Measurements from ENCODE around the gene GSTM4.
"Not testable (repeated sequence)": the region's sequence is repeated elsewhere in the genome, so short reads cannot be mapped to it uniquely, and the experiment has no call there.

The GSTM4 gene

DNA sequence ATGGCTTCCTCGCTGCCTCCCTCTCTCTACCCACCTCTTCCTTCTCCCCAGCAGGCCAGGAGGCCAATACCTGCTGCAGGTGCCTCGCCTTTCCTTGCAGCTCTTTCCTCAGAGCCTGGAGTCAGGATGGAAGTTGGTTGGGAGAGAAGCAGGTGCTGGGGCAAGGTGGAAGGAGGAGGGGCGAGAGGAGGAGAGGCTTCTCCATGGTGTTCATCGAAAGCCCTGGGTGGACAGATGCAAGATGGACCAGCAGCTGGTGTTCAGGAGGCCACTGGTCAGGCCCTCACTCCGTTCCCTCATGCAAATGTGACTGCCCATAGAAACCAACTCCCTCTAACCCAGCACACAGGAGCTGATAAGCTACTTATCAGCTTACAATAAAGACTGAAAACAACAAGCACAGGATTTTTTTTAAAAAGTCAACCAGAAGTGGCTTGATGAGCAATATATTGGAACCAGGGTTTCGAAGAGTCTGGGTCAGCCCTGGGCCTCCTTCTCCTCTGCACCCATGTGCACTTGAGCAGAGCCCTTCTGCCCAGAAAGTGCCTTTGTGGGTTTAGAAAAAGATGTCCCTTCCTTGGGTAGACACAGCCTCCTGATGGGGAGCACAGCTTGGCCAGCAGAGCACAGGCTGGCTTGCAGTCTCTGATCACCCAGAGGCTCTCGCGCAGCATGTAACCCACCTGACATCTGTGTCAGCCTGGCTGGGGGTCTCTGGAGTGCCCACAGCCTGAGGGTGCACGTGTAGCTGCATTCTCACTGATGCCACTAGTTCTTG is 16.6 kb upstream of the GSTM4 start:
- DNase-seq (ENCODE audit: low spot score), result no peak

DNA sequence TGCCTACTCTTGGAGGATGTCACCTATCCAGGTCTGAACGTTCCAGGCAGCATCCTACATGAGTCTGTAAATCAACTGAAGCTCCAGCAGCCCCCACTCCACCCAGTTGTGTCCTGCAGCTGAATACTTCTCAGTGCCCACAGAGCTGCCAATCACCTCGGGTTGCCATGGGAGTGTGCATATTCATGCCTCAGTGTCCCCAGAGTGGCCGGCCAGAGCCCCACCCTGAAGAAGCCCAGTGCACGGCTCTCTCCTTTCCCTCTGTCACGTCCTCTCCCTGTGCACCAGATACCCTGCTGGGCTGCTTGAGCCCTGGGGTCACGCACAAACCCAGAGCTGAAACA is 16.1 kb upstream of the GSTM4 start:
- no peak for DNase-seq (ENCODE audit: low spot score)

DNA sequence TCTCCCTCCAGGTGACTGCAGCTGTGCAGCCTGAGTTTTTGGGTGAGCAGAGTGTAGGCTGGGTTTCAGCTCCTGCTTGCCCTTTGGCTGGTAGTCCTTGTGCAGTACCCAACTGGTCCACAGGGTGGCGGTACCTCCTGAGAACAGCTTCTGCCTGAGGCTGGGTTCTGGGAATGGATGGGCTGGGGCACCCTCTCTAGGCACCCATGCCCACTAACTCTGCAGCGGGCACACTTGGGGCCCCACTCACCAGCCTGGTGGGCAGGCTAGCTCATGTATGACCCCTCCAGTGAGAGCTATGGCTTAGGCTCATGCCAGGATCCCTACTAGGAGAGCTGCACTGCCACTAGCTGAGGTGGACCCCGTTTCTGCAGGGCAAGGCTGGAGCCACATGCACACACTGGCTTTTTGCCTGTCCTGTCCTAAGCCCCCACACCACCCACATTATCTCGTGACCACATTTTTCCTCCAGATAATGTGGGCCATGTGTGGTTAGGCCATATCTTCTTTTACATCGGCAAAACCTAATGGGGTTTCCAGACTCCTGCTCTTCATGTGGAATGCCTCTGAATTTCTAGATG is 15.5 kb upstream of the GSTM4 start:
- peak; percentile 77 for DNase-seq (ENCODE audit: low spot score)

DNA sequence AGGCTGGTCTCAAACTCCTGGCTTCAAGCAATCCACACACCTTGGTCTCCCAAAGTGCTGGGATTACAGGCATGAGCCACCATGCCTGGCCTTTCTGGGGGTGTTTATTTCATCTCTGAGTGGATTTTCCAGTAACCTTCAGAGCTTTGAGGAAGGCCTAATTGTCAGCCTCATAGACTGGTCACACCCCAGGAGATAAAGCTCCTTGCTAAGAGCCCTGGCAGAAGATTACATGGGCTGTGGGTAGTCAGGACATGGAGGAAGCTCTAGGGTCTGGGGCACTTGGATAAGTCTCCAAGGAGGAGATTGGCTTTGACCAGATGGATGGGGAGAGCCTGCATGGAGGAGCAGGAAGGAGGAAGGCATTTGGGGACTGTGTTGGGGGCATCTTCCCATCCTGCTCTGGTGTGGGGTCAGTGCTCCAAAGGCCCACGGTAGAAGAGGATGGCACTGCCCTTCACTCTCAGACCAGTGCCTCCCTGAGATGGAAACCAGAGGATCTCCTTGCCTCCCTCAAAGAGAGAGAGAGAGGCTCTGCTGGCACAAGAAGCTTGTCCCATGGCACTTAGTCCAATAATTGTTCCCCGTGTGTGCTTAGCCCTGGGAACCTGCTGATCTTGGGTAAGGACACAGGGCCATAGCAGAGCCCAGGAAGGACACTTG is 14.7 kb upstream of the GSTM4 start:
- no peak for DNase-seq (ENCODE audit: low spot score)

DNA sequence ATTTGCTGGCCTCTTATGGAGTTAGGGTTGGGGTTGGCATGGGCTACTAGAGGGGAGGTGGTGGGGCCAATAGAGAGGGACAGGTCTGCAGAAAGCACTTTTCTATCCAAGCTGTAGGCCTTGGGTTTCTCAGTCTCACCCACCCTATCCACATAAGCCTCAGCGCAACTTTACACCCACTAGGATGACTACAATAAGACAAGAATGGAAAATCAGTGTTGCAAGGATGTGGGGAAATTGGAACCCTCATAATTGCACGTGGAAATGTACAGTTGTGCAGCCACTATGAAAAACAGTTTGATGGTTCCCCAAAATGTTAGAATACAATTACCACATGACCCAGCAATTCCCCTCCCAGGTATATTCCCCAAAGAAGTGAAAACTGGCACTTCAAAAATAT is 14.0 kb upstream of the GSTM4 start:
- DNase-seq (ENCODE audit: low spot score), result no peak

DNA sequence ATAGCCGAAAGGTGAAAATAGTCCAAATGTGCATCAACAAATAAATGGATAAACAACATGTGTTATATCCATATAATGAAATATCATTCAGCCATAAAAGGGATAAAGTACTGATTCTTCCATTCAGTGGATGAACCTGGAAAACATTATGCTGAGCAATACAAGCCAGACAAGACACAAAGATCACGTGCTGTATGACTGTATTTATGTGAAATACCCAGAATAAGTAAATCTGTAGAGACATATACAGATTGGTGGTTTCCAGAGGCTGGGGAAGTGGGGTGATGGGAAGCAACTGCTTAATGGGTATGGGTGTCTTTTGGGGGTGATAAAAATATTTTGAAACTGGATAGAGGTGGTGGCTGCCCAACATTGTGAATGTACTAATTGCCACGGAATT is 13.3 kb upstream of the GSTM4 start:
- peak; percentile 7 for DNase-seq (ENCODE audit: low spot score)

DNA sequence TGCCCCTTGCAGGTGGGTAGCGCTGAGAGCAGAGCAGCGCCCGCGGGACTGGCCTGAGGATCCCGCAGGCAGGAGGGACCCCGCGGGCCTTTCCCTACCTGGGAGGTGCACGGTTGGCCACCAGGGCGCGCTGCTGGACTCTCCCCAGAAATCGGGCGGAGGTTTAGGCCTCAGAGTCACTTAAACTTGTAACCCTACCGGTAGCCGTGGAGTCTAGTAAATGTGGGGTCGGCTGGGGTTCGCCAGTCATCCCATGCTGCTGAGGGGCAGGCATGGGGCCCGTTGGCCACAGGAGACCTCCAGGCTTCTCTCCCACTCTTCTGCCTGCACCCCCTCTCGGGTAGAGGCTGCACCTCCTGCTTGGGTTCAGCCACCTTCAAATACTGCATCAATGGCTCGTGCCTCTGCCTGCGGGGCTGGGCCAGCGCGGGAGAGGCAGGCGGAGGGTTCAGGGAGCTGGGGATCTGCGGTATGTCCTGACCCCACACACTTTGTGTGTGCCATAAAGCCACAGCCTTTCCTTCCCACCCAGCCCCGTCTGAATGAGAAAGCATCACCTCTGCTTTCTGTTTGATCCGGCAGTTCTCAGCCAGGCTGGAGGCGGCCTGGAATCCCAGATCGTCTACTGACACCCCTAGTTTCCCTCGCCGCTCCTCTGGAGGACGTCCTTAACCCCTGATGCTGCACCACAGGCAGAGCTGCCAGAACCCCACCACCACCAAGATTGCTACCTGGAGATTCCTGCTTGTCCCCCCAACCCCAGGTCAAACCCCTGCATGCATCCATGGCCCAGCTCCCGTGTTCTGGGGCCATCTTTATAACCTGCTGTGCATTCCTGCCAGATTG is 12.3 kb upstream of the GSTM4 start:
- DNase-seq (ENCODE audit: low spot score), result peak; percentile 83

DNA sequence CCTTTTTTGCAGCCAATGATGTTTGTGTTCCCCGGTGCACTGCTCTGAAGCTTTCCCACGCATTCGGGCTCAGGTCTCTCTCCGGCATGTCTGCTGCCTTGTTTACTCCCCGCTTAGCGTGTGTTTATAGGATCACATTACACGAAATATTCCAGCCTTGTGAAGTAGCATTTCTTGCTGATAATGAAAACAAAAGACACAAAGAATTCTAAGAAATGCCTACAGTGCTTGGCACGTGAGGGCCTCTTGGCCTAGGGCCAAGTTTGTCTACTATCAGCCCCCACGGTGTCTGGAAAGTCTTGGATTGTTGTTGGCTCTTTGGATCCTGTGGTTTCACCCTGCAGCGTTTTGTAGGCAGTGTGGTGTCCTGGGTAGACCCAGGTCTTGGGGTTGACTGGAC is 11.2 kb upstream of the GSTM4 start:
- peak; percentile 2 for DNase-seq (ENCODE audit: low spot score)

DNA sequence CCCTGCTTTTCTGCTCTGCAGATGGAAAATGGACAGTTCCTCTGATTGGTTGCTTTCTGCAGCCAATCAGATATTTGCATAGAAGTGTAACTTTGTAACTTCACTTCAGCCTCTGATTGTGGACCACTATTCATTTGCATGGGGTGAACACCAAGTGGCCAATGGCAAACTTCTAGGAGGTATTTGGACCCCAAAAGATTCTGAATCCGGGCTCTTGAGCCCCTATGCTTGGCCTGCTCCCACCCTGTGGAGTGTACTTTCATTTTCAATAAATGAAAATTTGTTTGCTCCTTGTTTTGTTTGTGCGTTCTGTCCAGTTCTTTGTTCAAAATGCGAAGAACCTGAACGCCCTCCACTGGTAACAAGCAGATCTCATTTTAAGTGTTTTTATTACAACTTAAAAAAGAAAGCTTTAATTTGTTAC is 6.4 kb upstream of the GSTM4 start:
- DNase-seq (ENCODE audit: low spot score), result peak; percentile 45

DNA sequence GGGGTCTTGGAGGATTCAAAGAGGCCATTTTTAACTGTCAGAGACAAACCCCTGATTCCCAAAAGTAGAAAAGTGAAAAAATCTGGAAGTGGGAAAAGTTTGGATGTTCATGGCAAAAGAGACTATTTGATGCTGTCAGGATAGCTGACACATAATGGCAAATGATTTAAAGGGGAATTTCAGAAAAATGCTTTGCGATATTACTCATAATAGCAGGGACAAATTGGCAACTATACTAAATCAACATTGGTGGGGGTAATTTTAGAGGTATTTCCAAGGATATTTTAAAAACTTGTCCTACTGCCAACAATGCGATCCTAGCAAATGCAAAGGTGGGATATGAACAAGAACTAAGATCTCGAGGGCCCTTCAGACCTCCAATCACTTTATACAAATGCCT is 5.3 kb upstream of the GSTM4 start:
- DNase-seq (ENCODE audit: low spot score), result no peak

DNA sequence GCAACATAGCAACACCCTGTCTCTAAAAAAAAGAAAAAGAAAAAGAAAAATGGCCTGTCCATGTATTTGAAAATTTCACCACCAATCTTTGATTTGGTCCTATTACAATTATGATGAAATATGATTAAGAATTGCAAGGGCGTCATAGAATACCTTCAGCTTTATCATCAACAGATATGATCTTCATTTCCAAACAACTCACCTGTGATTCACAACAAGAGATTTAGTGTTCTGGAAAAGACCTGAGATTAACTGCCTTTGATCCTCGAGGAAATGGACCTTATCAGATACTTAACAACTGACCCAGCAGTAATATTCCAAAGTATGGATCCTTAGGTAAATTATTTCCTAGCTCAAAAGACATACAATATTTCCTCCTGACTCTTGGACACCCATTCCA is 3.5 kb upstream of the GSTM4 start:
- DNase-seq (ENCODE audit: low spot score), result no peak

DNA sequence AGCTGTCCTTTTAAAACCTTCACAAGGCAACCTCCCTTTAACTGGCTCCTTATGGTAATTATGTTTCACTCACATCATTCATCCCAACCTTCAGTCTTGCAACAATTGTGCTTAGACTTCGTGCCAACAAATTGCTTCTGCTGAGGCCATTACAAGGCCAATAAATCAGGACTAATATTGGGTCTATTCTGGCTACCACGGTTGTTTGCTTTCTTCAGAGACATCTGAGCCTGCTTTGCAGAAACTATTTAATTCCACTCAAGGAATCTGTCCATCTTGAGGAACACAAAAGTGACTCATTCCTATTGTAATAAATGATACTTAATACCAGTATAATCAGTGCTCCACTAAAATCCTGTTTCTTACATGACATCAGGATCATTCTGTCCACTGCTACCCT is 2.6 kb upstream of the GSTM4 start:
- no peak for DNase-seq (ENCODE audit: low spot score)

DNA sequence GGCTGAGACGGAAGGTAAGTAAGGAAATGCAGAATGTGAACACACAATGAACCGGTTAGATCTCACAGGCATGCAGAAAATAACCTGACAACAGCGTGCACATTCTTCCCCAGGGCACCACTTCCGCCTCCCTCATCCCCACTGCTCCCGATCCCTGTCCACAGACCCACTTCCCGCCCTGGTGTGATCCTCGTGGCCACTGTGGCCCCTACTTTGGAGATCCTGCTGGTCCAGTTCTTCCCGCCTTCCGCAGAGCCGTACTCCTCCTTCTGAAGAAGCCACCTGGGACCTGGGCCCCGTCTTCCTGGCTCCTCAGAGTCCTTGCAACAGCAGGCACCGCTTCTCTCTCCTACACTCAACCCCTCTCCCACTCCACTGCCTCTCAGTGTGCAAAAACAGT is 1.4 kb upstream of the GSTM4 start:
- DNase-seq (ENCODE audit: low spot score), result no peak

DNA sequence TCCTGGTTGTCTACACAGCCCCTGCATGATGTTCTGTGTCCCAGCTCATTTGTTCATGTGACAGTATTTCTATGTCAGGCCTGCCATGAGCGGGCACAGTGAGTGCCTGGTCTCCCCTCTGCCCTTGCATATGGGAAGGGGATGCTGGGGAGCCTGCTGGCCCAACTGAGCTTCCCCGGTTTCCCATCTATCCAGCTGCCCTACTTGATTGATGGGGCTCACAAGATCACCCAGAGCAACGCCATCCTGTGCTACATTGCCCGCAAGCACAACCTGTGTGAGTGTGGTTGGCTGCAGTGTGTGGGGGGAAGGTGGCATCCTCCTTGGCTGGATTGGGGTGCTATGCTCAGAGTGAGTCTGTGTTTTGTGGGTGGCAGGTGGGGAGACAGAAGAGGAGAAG is 1.5 kb downstream of the GSTM4 start:
- DNase-seq (ENCODE audit: low spot score), result no peak

DNA sequence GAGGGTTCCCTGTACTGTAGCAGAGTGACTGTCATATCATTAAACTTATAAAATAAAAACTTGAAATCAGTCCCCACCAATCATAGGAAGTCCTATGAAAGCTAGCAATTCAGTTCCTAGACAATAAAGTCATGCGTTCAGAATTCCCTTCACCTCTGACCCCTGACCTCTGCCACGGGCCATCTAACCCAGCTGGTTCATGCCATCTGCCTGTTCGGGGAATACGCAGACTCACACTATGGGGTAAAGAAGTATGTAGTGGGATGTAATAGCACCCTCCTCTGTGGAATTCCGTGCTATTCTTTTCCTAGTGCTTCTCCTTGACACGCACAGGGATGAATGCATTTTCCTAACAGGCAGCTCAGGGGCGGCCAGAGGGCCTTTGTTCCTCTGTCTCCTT is 2.1 kb downstream of the GSTM4 start:
- no peak for DNase-seq (ENCODE audit: low spot score)

DNA sequence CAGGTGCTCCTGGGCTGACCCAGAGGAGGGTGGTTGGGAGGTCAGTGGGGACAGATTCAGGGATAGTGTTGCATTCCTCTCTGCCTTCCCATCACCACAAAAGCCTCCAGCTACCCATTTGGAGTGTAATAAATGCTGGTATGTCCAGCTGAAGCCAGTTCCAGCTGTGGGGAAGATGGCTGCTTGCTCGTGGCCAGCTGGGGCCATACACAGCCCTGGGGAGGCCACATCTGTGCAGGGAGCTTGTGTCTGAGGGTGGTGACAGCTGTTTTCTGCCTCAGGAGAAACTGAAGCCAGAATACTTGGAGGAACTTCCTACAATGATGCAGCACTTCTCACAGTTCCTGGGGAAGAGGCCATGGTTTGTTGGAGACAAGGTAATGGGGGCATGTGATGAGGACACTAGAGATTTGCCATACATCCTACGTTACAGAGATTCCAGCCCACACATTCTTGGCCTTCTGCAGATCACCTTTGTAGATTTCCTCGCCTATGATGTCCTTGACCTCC is 2.7 kb downstream of the GSTM4 start:
- DNase-seq (ENCODE audit: low spot score), result no peak

DNA sequence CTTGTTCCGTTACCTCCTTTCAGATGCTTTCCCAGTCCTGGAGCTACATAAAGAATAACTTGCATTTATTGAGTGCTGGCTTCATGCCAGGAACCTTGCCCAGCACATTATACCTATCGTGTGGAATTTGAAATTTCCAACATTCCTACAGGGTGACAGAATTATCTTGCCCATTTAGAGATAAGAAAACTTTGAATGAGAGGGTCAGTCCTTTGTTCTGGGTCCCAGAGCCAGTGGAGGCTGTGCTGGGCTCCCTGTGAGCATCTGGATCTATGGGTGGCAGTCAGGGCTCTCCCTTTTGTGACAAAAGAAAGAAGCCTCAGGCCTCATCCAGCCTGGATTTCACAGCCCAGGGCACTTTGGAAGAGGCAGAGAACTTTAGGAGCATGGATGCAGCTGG is 3.2 kb downstream of the GSTM4 start:
- no peak for DNase-seq (ENCODE audit: low spot score)

DNA sequence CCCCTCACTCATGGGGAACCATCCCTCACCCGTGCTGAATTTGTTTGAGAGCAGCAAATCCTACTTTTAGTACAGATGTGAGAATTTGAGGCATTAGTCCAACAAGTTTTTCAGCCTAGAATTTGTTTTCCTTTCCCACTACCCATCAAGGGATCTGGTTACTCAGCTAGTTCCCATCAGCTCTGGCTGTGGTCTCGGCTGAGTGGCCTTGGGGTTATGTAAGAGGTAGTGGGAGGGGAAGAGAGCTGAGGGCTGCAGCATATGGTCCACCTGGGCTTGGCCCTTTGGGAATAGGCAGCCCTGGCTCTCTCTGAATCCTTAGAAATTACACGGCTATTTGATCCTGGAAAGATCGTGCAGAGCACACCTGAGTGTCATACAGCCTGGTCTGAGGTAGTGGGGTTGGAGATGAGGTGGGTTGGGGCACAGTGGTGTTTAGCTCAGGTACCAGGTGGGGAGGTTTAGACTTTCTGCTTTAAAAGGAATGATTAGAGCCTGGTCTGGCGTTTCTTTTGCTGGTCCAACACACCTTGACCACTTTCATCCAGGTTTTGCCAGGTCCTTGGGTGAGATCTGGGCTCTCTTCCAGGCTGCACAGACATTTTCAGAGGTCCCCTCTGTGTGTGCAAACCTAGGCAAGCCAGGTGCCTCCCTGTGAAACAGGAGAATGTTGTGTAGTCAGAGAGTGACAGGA is 4.2 kb downstream of the GSTM4 start:
- no peak for DNase-seq (ENCODE audit: low spot score)

DNA sequence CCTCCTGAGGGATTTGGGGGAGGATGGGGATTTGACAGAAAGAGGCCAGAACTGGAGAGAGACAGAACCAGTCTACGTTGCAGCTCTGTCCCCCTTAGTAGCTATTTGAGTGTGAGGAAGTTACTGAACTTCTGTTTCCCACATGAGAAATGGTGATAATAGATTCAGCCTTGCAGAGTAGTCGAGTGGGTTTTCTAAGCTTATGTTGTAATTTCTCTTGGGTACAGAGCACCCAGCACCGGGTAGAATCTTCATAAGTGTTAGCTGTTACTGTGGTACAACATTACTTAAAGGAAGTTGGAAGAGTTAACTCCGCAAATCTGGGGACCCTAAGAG is 4.8 kb downstream of the GSTM4 start:
- not testable (repeated sequence) for DNase-seq (ENCODE audit: low spot score)

DNA sequence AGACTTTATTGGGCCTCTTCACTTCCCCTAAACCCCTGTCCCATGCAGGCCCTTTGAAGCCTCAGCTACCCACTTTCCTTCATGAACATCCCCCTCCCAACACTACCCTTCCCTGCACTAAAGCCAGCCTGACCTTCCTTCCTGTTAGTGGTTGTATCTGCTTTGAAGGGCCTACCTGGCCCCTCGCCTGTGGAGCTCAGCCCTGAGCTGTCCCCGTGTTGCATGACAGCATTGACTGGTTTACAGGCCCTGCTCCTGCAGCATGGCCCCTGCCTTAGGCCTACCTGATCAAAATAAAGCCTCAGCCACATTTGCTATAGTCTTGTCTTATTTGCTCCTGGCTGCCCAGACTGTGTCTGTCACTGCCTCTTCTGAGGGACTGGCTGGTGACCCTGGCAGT is 5.5 kb downstream of the GSTM4 start:
- DNase-seq (ENCODE audit: low spot score), result no peak

DNA sequence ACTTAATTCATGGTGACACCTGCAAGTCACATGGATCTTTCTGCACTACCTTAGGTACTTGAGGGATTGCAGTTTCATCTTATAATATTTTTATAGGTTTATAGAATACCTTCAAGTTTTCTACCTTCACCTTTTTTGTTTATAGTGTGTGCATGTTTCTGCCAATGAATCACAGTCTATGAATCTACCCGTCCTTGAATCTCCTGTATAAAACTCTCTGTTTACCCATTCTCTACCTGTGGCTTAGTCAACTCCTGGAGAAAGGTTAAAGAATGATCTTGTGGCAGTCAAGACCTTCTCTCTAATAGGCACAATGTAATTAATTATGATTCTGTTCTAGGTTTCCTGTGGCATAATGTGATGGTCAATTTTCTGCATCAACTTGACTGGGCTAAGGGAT is 8.8 kb downstream of the GSTM4 start:
- DNase-seq (ENCODE audit: low spot score), result no peak
